SK-N-MC (cell line): ENCODE measurements around the gene ZBTB18.

ENCODE experiments used
- EZH2 ChIP-seq: fragments of 200-600 bp; sonication (generic); IDR thresholded peaks from one replicate; pipeline ENCODE4 v1.6.1; 2017; ENCODE audit warnings: antibody characterized with exemption
- FOXP2 ChIP-seq: optimal IDR thresholded peaks from 2 replicates; pipeline ENCODE3; 2011; ENCODE audit warnings: mild to moderate bottlenecking, moderate library complexity; ENCODE audit not compliant: insufficient read depth; ENCODE audit errors: extremely low read length, control extremely low read depth
- POLR2AphosphoS5 ChIP-seq: IDR thresholded peaks from 2 replicates; pipeline ENCODE4 v1.6.1; 2012; ENCODE audit warnings: mild to moderate bottlenecking, low read depth, low read length, borderline replicate concordance

DNA sequence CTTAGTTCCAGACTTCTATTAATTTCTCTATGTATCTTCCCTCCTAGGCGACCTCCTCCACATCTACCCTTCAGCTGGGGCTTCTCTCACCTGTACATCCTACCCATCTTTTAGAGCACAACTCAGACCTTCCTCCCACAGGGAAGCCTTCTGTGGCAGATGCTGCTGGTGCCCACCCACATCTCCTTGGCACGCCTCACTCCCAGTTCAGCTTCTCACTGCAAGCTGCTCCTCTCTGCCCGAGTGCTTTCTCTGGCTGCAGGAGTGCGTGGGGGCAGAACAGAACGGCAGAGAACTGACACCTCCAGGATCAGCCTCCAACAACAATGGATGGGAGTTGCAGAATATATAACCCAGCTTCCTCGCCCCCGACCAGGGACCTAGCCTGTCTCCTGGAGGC, 36.5 kb downstream of the ZBTB18 start:
- TF ChIP-seq EZH2 (no peak), POLR2AphosphoS5 (no peak), FOXP2 (no peak)
